Keratinocyte (primary cell): ENCODE results near the gene OR1D5.

Source experiments
- EZH2 ChIP-seq: IDR thresholded peaks from one replicate; pipeline ENCODE4 v1.6.1; 2012; ENCODE audit warnings: inconsistent platforms, mild to moderate bottlenecking, low read length, moderate library complexity
- TF ChIP-seq, protein P1 (sequence below), 3 experiments: IDR thresholded peaks in 1 of 3; conservative IDR thresholded peaks in 1 of 3; optimal IDR thresholded peaks in 1 of 3; 2 replicates in 2 of 3; 3 replicates in 1 of 3; pipeline versions ENCODE3 to v1.5.1; 2011; ENCODE audit warnings: low read length in 3 of 3, mild to moderate bottlenecking in 3 of 3, moderate library complexity in 2 of 3, control low read depth in 1 of 3, inconsistent platforms in 1 of 3; ENCODE audit not compliant: insufficient read depth in 2 of 3; ENCODE audit errors: extremely low read depth in 1 of 3

DNA sequence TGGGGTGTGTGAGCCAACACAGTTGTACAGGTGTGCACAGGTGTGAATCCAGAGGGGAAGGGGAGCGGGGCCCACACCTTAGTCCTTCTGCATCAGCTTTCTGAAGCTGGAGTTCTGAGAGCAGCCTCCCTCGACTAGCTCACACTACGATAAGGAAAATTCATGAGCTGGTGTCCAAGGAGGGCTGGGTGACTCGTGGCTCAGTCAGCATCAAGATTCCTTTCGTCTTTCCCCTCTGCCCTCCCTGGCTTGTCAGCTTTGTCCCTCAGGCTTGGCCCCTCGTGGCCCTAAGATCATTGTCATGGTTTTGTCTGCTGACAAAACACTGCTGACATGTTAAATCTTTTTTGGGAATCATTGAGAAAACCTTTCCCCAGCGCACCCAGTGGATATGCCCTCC, 47.5 kb downstream of the OR1D5 start:
- TF ChIP-seq, protein P1, sequence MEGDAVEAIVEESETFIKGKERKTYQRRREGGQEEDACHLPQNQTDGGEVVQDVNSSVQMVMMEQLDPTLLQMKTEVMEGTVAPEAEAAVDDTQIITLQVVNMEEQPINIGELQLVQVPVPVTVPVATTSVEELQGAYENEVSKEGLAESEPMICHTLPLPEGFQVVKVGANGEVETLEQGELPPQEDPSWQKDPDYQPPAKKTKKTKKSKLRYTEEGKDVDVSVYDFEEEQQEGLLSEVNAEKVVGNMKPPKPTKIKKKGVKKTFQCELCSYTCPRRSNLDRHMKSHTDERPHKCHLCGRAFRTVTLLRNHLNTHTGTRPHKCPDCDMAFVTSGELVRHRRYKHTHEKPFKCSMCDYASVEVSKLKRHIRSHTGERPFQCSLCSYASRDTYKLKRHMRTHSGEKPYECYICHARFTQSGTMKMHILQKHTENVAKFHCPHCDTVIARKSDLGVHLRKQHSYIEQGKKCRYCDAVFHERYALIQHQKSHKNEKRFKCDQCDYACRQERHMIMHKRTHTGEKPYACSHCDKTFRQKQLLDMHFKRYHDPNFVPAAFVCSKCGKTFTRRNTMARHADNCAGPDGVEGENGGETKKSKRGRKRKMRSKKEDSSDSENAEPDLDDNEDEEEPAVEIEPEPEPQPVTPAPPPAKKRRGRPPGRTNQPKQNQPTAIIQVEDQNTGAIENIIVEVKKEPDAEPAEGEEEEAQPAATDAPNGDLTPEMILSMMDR (optimal IDR thresholded peaks at IDR 0.05 in 1 of 3, IDR thresholded peaks at IDR 0.05 in 1 of 3, conservative IDR thresholded peaks at IDR 0.05 in 1 of 3; ENCODE audit: extremely low read depth in 1 of 3, insufficient read depth in 2 of 3, low read length in 3 of 3) = no peak
- no peak for TF ChIP-seq EZH2
